Bone marrow (tissue), 2 donors: ENCODE data around the gene DACH1.
A peak's percentile ranks its signal among the peaks of the same experiment; 100 is the strongest.
"Not testable (repeated sequence)": the region's sequence is repeated elsewhere in the genome, so short reads cannot be mapped to it uniquely, and the experiment has no call there.

ENCODE experiments used
- DNase-seq, 2 donors: peaks; one replicate each; lab custom pipeline; 2025; lab: John Stamatoyannopoulos, UW

The DACH1 gene

DNA sequence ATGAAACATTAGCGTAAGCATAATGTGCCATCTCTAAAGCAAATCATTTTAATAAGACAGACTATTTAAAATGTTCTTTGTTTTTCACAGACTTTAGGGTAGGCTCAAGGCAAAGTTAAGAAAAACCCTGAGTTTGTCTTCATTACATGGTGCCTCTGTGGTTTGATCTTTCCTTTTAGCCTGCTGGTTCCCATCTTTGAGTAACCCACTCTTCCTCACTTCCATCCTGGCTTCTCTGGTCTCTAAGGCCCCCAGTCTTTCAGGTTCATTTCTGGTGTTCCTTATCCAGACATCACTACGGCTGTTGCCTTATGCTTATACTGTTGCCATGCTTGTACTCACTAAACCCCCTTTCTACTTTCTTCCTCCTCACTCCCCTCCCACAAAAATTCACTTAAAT is 38.4 kb downstream of the DACH1 start:
- no peak for DNase-seq

DNA sequence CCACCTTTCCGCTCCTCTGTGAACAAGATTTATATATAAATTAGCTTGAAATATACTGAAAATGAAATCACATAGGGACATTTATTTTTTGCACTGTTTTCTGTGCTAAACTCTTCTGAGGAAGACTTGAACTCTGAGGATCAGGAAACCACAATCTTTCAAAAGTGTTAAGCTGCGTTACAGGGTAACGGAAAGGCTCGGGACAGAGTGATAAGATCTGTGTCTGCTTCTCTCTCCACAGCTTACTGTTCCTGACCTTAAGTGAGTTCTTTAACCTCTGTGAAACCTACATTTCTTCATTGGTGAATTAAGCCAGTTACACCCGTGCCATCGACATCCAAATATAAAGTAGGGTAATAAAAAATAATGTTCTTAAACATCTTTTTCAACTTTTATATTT is 38.9 kb downstream of the DACH1 start:
- DNase-seq, result peak in 1 of 2 donors; percentile 58

DNA sequence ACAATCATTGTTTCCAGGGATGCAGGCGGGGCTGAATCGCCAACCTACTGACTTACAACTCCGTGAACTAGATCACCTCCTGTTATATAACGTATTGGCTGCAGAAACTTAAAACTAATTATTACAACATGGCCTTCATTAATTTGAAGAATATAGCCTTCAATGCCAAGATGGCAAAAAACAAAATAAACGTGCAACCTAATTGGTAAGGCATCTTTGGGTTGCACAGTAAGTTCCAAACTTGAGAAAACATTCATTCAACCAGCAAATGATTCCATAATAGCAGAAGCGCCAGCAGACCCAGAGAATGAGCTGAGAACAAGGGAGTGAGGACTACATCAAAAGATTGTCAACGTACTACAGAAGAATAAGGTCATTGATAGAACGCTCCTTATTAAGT is 39.8 kb downstream of the DACH1 start:
- DNase-seq, result no peak

DNA sequence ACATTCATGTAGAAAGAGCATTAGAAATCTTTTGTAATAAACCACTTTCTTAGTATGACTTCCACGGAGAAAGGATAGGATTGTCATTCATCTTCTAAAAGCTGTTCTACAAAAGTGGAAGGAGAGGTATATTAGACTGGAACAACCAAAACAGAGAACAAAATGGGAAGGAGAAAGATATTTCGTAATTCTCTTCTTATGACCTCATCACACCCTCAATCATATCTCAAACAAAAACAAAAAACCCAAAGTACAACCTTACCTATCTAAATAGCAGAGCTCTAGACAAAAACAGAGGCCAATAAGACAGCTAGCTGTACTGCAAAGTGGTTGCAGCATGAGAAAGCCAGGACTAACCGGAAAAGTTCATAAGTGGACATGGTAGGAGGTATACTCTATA is 46.3 kb downstream of the DACH1 start:
- DNase-seq, result no peak

DNA sequence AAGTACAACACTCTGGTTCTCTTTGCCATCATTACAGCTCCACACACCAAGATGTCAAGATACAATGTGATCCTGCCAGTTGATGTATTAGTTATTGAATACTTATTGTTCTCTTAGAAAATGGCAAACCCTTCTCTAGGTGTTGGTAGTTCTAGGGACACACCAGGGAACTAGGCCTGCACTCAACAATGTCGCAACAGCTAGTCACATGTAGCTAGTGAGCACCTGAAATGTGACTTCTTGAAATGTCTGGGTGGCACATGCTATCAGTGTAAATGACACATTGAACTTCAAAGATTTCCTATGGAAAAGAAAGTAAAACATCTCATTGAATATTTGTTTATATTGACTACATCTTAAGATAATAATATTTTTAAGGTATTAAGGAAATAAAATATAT is 49.7 kb downstream of the DACH1 start:
- DNase-seq, result no peak

DNA sequence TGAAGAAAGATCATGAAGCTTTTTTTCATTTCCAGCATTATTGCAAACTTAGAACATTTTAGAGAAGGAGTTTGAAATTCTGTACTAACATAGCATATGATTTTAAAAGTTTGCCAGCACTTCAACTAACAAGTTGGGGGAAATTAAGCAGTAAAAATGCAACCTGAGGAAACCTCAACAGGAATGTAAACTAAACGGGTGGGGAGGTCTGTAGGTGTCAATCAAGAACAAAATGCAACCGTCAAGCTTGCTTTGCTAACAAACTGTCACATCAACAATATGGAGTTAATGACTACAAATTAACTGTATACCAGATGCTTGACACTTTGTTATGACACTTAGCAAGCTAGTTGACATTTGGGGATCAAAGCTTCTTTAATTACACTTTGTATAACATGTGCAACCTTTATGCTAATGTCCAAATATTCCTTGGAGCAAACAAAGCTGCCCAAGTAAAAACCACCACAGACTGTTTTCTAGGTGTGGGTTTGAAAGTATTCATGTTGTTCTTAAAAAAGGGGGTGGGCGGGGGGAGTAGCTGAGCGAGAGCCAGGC is 52.1 kb downstream of the DACH1 start:
- DNase-seq, result no peak

DNA sequence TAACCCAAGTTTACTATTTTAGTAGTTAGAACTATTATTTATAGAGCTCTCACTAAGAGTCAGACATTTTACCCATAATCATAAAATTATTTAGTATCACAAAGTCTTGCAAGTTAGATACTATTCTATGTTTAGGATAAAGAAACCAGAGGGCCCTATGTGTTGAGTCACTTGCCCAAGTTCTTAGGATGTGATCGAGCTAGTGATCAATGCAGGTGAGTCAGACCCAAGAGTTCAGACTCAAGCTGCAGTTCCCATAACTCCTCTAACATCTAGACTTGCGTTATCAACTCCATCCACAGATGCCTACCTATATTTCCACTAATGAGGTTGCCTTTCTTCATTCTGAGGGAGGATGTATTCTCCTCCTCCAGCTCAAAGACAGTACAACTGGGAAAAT is 53.8 kb downstream of the DACH1 start:
- DNase-seq, result no peak

DNA sequence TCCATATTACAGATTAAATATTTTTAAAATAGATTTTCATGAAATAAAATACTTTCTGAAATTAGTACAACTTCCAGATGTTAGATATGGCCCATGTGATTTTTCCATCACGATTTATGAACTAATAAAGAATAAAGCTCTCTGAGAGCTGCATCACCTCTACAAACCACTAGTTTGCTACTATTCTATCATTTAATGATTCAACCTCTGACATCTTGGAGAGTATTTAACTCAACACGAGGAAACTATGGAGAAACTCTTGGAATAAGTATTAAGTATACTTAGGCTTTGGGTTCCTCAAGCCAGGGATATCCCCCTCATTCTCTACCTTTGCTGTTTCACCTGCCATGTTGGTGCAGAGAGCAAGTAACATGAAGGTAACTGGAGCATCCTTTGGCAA is 55.7 kb downstream of the DACH1 start:
- no peak for DNase-seq

DNA sequence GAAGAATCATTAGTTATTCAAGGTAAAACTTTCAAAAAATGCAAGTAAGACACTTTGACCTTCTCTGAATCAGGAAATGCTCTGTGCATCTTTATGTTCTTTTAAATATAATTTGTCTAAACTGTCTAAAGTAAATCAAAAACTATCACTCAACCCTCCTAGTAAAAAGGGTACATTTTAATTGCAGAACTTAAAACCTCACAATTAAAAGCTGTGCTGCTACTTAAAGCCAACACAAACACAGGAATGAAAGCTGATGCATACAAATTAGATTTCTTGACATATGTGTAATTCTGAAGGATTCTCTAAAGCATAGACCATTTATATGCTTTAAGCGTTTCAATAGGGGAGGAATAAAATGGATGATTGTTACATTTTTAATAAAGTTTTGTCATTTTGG is 58.3 kb downstream of the DACH1 start:
- DNase-seq, result no peak

DNA sequence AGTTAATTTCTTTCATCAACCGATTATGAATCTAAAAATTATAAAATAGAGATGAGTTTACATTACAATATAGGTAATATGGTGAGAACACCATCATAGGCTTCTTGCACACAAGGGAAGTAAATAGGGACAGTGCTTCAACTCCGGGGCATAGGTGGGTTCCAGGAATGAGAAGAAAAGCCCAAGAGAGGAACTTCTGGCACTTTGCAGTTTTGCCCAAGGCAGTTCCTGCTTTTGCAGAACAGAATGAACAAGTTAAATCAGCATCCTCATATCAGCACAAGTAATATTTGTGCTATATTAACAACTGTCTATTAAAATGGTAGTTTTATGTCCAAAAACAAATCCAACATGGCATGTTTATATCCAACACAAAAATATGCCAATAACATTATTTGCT is 60.1 kb downstream of the DACH1 start:
- peak in 1 of 2 donors; percentile 7 for DNase-seq

DNA sequence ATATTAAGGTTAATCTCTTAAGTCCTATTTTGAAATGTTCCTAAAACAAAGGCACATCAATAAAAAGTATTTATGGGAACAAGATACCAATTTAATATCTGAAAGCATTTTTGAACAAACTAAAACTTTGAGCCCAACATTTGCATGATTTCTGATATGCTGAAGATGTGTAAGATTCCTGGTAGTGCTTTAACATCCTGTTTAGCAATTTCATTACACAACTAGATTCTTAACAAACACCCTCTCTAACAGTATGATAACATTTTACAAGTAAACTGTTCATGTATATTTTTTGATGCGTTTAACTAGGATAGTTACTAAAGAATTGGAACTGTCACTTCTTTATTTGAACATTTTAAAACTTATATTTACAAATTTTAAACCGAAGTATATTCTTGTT is 63.9 kb downstream of the DACH1 start:
- DNase-seq, result no peak

DNA sequence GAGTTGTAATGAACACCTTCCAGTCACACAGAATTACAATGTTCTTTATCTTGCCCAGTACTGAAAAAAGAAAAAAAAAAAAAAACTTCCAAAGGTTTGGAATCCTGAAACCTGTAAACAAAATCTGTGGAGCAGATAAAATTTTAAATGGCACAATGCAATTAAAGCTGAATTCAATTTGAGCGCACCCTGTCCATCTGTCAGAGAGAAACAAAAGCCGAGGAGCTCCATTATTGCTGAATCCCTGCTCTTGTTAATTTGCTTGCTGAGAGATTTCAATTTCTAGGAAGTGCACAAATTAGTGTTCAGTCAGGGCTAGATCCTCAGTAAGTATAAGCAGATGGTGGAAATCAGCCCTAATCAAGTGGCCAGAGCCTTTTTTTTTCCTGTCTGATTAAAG is 65.2 kb downstream of the DACH1 start:
- DNase-seq, result no peak

DNA sequence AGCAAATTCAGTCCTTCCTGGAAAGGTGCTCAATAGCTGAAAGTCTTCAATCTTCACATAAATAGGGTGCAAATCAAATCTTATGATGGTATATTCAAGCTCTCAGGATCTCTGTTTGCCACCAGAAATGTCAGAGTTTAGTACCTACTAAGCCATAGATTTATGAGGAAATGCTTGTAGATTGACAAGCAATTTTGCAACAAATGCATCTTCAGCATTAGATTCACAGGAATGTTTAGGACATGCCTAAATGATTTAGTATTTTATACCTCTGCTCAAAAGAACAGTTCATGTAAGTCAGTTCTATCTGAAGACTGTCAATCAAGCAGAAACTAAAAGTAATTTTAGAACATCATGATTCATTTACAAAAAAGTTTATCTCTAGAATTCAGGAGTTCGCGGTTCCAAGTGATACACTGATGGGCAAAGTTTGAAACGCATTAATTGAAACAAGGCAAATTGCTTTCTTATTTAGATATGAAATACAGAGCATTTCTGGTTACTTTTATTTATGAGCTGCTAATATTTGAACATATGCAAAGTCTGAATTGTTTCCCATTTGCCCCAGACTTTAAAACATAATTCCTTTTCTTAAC is 65.7 kb downstream of the DACH1 start:
- DNase-seq, result no peak

DNA sequence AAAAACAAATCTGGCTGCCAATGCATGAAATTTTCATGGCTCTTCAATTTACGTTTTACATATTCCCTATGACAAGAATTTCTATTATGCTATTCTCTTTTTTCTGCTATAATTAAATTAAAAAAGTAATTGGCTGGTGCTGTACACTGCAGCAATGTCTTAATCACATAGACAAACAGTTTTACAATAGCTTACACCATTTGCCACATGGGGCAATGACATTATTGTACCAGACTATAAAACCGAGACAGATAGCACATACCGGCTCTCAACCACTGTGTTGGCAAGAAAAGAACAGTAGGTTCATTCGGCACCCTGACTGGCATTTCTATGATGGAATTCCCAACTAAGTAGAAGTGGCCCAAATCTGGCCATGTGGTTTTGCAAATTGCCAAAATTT is 67.7 kb downstream of the DACH1 start:
- no peak for DNase-seq

DNA sequence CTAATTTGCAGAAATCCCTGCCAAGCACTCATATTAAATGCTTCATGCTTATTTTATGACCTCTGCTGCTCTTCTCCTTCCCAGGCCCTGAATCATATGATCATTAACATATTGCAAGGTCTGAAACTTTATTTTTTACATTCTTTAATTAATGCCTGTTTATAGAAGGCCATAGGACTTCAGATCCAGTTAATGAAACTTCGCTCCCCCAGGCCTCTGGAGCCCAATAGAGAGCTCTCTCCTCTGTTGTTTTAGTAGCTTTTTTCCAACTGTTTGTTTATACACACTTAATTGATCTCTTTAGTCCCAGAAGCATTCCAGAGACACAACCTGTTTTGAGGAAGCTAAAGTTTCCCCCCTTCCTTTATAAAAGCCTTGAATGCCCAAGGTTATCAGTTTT is 68.3 kb downstream of the DACH1 start:
- no peak for DNase-seq

DNA sequence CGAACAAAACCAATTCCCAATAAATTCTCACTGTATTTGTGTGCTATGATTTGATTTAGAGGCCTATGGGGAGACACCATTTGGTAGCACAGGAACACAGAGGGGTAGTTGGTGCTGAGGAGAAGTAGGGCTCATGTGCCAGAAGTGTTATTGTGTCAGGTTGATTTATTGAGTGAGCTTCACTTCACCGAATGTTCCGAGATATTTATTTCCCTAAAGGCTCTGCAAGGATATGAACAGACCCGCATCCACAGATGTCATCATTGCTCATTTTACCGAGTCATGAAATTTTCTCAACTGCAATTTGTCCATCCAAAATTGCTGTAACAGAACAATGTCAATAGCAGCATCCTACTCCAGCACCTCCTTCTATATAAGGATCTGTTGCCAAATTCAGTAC is 69.5 kb downstream of the DACH1 start:
- peak in 1 of 2 donors; percentile 58 for DNase-seq

DNA sequence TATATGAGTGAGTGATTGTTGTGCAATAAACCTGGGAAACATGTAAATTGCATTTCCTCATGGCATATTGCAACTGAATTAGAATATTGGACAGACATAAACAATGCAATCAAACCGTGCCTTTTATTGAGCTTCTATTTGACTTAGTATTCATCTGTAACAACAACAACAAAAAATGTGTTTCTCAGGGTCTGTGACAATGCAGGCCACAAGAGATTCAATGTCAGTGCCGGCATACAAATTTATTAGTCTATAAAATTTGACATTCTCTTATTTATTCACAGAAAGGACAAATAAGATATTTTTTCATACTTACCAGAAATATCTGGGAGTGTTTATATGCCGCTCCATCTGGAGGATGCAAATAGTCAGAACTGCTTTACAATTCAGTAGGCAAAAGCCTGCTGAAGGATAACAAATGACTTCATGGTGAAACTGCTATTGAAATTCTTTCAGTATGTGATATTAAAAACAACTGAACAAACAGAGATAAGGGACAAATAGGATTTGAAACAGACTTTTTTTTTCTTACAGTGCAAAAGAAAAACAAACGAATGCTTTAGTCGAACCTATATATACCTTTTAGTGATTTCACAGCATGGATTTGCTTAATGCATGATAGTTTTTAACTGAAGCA is 77.2 kb downstream of the DACH1 start:
- no peak for DNase-seq

DNA sequence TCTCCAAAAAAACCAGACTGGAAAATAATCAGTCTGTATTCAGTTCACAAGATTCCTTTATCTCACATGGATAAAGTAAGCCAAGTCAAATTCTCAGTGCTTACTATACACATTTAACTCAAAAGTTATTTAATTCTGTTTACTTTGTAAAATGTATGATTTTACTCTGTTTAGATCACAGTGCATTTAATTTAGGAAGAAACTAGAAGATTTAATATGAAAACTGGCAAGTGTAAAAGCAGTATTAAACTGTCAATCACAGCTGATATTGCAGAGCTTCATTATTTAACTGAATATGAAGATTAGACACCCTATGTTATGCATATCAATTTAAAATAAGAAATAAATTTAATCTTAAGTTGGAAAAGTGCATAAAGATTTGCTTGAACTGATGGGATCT is 78.0 kb downstream of the DACH1 start:
- DNase-seq, result no peak

DNA sequence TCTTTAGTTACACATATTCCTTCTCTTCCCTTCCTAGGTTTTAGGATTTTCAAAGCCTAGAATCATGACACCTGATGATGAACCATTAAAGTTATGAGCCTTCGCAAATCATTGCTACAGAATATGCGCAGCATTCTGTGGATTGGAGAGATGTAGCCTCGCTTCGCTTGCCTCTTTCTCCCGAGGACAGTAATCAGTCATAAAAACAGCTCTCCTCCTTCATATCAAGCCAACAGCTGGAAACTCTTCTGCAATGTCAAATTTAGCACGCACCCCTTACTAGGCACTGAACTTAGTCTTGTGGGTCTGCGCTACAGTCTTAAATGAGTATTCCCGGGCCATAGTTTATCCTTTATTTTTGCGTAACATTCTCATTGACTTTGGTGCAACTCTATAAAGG is 79.6 kb downstream of the DACH1 start:
- DNase-seq, result no peak

DNA sequence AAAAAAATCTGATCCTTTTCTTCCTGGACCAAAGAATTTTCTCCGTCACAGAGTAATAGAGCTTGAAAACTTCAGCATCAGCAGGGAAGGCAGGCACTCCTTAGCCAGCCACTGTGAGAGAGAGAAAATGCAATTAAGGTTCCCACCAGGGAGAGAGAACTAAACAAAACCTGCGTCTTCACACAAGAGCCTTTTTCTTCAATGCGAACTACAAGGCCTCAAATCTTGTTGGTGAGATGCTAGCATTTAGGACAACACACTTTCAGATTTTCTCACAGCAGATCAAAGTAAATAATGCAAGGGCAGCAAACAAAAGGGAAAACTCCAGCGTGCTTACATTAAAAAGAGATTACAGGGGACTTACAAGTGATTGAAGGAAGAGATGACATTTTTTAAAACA is 80.1 kb downstream of the DACH1 start:
- no peak for DNase-seq

DNA sequence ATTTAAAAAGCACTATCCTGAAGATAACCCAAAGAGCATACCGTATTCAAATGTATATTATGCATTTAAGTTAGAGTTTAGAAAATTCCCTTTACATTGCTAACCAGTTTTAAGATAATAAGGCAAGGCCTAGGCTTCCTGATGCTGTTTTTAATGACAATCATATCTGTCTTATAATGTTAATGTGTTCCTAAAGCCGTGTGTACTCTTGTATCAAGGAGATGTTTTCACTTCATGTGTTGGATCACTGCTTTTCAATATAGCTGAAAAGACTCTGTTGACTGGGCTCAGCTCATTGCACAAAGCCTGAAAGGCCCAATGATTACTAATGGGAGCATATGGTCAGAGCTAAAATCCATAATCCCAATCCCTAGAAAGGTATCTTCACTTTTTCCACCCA is 81.6 kb downstream of the DACH1 start:
- no peak for DNase-seq

DNA sequence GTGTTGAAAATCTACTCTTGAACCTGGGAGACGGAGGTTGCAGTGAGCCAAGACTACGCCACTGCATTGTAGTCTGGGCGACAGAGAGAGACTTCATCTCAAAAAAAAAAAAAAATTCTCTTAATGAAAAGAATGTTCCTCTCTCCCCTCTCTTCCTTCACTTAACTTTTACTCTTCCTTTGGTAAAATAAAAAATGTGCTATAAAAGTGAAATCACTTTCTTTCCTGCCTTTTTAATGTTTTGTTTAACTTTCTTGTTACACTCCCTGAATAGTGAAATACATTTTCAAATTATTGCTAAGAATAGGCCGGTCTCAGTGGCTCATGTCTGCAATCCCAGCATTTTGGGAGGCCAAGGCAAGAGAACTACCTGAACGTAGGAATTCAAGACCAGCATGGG is 86.5 kb downstream of the DACH1 start:
- DNase-seq, result no peak

DNA sequence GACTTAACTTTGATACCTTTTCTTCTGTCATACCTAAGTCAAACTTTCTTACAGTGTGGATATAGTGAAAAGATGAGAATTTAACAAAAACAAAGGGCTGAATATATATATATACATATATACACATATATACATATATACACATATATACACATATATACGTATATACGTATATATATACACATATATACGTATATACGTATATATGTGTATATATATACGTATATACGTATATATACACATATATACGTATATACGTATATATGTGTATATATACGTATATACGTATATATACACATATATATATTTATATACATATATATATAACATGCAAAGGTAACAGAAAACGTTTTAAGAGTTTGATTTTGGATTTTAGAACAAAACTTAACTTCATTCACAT is 88.0 kb downstream of the DACH1 start:
- not testable (repeated sequence) for DNase-seq

DNA sequence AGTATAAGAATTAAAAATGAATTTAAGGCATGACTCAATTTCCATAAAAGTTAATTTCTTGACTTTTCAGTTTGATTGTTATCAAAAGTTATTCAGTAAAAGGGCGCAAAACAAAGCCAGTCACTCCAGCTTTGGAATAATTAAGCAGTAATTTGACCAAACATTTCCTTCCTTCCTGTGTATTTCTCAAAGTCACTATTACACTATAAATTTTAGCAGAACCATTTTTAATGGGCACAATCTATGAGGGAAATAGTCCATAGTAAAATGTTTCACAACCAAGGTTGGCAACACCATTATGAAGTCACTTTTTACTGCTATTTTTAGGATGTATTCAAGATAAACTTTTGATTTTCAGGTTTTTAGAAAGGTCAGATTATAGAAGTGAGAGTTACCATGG is 91.0 kb downstream of the DACH1 start:
- no peak for DNase-seq
